H9 (cell line): ENCODE measurements around the gene SLC25A26. TPM values are rescaled to one million over a fixed set of nuclear protein-coding genes. Genes with fewer than 3 reads are reported as not detected.

Experiments used
- DNase-seq: peaks from one replicate; pipeline ENCODE4 v3.0.0-alpha.2; 2017
- H2AFZ ChIP-seq: one replicate; pipeline ENCODE4 v1.6.1; 2013; ENCODE audit warnings: mild to moderate bottlenecking, low read length, control low read depth, moderate library complexity
- H2AK5ac ChIP-seq: 2 replicates; pipeline ENCODE4 v1.6.1; 2013; ENCODE audit warnings: low read length, control low read depth, mixed read lengths; ENCODE audit not compliant: insufficient read length
- H2BK120ac ChIP-seq: one replicate; pipeline ENCODE4 v1.6.1; 2013; ENCODE audit warnings: low read depth, mild to moderate bottlenecking, low read length, control low read depth, inconsistent platforms; ENCODE audit not compliant: poor library complexity, severe bottlenecking
- H2BK12ac ChIP-seq: 2 replicates; pipeline ENCODE4 v1.6.1; 2013; ENCODE audit warnings: low read length, control low read depth, mixed read lengths, low read depth; ENCODE audit not compliant: insufficient read length
- H2BK15ac ChIP-seq: 2 replicates; pipeline ENCODE4 v1.6.1; 2013; ENCODE audit warnings: low read depth, low read length, control low read depth
- H2BK20ac ChIP-seq: one replicate; pipeline ENCODE4 v1.6.1; 2013; ENCODE audit warnings: low read depth, mild to moderate bottlenecking, low read length, control low read depth, inconsistent platforms; ENCODE audit not compliant: poor library complexity, severe bottlenecking
- H2BK5ac ChIP-seq: 2 replicates; pipeline ENCODE4 v1.6.1; 2013; ENCODE audit warnings: low read length, control low read depth, mixed read lengths; ENCODE audit not compliant: insufficient read length
- H3K14ac ChIP-seq: 2 replicates; pipeline ENCODE4 v1.6.1; 2013; ENCODE audit warnings: low read length, control low read depth; ENCODE audit not compliant: insufficient read depth
- H3K18ac ChIP-seq: 2 replicates; pipeline ENCODE4 v1.6.1; 2013; ENCODE audit warnings: low read depth, mild to moderate bottlenecking, mixed read lengths, low read length, control low read depth; ENCODE audit not compliant: insufficient read length
- H3K23ac ChIP-seq: 2 replicates; pipeline ENCODE4 v1.6.1; 2013; ENCODE audit warnings: low read length, control low read depth, mixed read lengths, low read depth; ENCODE audit not compliant: insufficient read length
- H3K23me2 ChIP-seq: 2 replicates; pipeline ENCODE4 v1.6.1; 2013; ENCODE audit warnings: low read depth, mild to moderate bottlenecking, mixed read lengths, low read length, control low read depth; ENCODE audit not compliant: insufficient read length, poor library complexity, severe bottlenecking
- H3K27ac ChIP-seq: 2 replicates; pipeline ENCODE4 v1.5.1; 2013; ENCODE audit warnings: low read length, control low read depth, mixed read lengths, low read depth; ENCODE audit not compliant: insufficient read length
- H3K27me3 ChIP-seq: 2 replicates; pipeline ENCODE4 v1.6.1; 2013; ENCODE audit warnings: low read length, control low read depth, inconsistent platforms; ENCODE audit not compliant: insufficient read depth
- H3K4ac ChIP-seq: 2 replicates; pipeline ENCODE4 v1.6.1; 2013; ENCODE audit warnings: low read depth, mild to moderate bottlenecking, control low read depth, inconsistent platforms, low read length, moderate library complexity
- H3K4me1 ChIP-seq: 2 replicates; pipeline ENCODE4 v1.6.1; 2013; ENCODE audit warnings: low read length, control low read depth, inconsistent platforms; ENCODE audit not compliant: insufficient read depth
- H3K4me2 ChIP-seq: 2 replicates; pipeline ENCODE4 v1.6.1; 2013; ENCODE audit warnings: low read length, control low read depth, mixed read lengths; ENCODE audit not compliant: insufficient read length, insufficient read depth
- H3K56ac ChIP-seq: 2 replicates; pipeline ENCODE4 v1.6.1; 2013; ENCODE audit warnings: low read depth, mild to moderate bottlenecking, mixed read lengths, low read length, control low read depth; ENCODE audit not compliant: insufficient read length
- H3K79me1 ChIP-seq: 2 replicates; pipeline ENCODE4 v1.6.1; 2013; ENCODE audit warnings: low read depth, mild to moderate bottlenecking, moderate library complexity, low read length, control low read depth, inconsistent platforms; ENCODE audit not compliant: insufficient read depth, poor library complexity, severe bottlenecking
- H3K79me2 ChIP-seq: 2 replicates; pipeline ENCODE4 v1.6.1; 2013; ENCODE audit warnings: low read length, control low read depth, inconsistent platforms; ENCODE audit not compliant: insufficient read depth
- H3K9ac ChIP-seq: 2 replicates; pipeline ENCODE4 v1.6.1; 2013; ENCODE audit warnings: low read length, control low read depth, mixed read lengths; ENCODE audit not compliant: insufficient read length; ENCODE audit errors: extremely low read depth
- H3K9me3 ChIP-seq: one replicate; pipeline ENCODE4 v1.6.1; 2013; ENCODE audit warnings: low read depth, low read length, inconsistent platforms; ENCODE audit not compliant: control insufficient read depth
- H3T11ph ChIP-seq: one replicate; pipeline ENCODE4 v1.6.1; 2013; ENCODE audit warnings: mild to moderate bottlenecking, low read length, control low read depth, inconsistent platforms
- H4K20me1 ChIP-seq: one replicate; pipeline ENCODE4 v1.6.1; 2013; ENCODE audit not compliant: control insufficient read depth, insufficient read length, insufficient read depth
- H4K5ac ChIP-seq: 2 replicates; pipeline ENCODE4 v1.6.1; 2013; ENCODE audit warnings: low read depth, mild to moderate bottlenecking, mixed read lengths, low read length, control low read depth; ENCODE audit not compliant: insufficient read length
- H4K8ac ChIP-seq: replicated peaks from 2 replicates; pipeline ENCODE4 v1.6.1; 2013; ENCODE audit warnings: low read length, control low read depth, mixed read lengths, low read depth; ENCODE audit not compliant: insufficient read length
- H4K91ac ChIP-seq: 2 replicates; pipeline ENCODE4 v1.6.1; 2013; ENCODE audit warnings: low read depth, mild to moderate bottlenecking, moderate library complexity, mixed read lengths, low read length, control low read depth; ENCODE audit not compliant: insufficient read length
- H3K27ac Mint-ChIP-seq, 3 experiments: 2 replicates in 2 of 3; 3 replicates in 1 of 3; pipeline ENCODE4 v1.8.0; 2020 to 2021; ENCODE audit warnings: mixed read lengths in 3 of 3, mild to moderate bottlenecking in 1 of 3, moderate library complexity in 1 of 3
- H3K27me3 Mint-ChIP-seq: 2 replicates; pipeline ENCODE4 v1.8.0; 2021; ENCODE audit warnings: low read depth, mild to moderate bottlenecking, moderate library complexity, mixed read lengths
- H3K36me3 Mint-ChIP-seq, 3 experiments: 2 replicates in 2 of 3; 3 replicates in 1 of 3; pipeline ENCODE4 v1.8.0; 2020 to 2021; ENCODE audit warnings: low read depth in 3 of 3, mixed read lengths in 3 of 3; ENCODE audit not compliant: insufficient read depth in 1 of 3
- H3K4me1 Mint-ChIP-seq, 2 experiments: 2 replicates each; pipeline ENCODE4 v1.8.0; 2020; ENCODE audit warnings: mixed read lengths in 2 of 2
- H3K4me3 Mint-ChIP-seq, 2 experiments: 2 replicates in 1 of 2; 3 replicates in 1 of 2; pipeline ENCODE4 v1.8.0; 2020 to 2021; ENCODE audit warnings: mild to moderate bottlenecking in 2 of 2, mixed read lengths in 2 of 2, moderate library complexity in 1 of 2
- H3K9me3 Mint-ChIP-seq, 2 experiments: 2 replicates in 1 of 2; 3 replicates in 1 of 2; pipeline ENCODE4 v1.8.0; 2020; ENCODE audit warnings: mild to moderate bottlenecking in 2 of 2, mixed read lengths in 2 of 2, moderate library complexity in 1 of 2
- whole genome bisulfite sequencing: extraction: QIAGEN DNeasy Blood & Tissue Kit; methylation state at CpG from one replicate; pipeline ENCODE4 v1.1.7; 2013; ENCODE audit warnings: missing lambda C conversion rate, low lambda C conversion rate, mixed read lengths; ENCODE audit not compliant: insufficient read length; ENCODE audit errors: extremely low coverage; 5-methylcytosine and 5-hydroxymethylcytosine counted together
- total RNA-seq: library from RNA; stranded (reverse); gene quantifications from 2 replicates; pipeline ENCODE4 v1.2.1, GENCODE V29; 2021
- TF ChIP-seq, protein P1 (sequence below): fragments of 200-600 bp; sonication (generic); conservative IDR thresholded peaks from 3 replicates; pipeline ENCODE4 v1.8.0; 2021; ENCODE audit warnings: antibody characterized with exemption, mild to moderate bottlenecking

Gene SLC25A26
- total RNA-seq, 1 experiment from 2014 or later: 30.2 TPM

DNA sequence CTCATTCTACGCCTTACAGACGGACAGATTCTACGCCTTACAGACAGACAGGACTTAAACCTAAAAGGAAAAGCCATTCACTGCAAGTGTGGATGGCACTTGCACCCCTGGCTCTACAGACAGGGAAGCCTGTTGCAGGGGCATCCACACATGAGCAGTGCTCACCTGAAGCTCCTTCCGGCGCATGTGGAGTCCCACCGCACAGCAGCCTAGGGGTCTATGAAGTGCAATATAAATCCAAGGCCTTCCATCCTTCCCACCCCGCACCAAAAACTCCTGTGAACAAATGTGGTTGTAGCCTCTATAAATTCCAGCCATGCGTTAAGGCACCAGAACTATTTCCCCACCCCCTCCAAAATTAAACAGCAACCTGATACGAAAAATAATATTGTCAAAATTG, 158.8 kb downstream of the SLC25A26 start:
- Mint-ChIP-seq H3K4me1 (peaks cover 4 to 11% of the 10 kb centered on the region in 2 experiments), H3K27me3 (no peaks in the 10 kb centered on the region), H3K36me3 (peaks cover 70 to 89% (median 87%) of the 10 kb centered on the region in 3 experiments), H3K4me3 (no peak overlapping the region; a peak in 1 of 5 replicates), H3K27ac (peak overlapping the region in 1 of 3 experiments; percentile 50; a peak in 3 of 7 replicates), H3K9me3 (no peaks in the 10 kb centered on the region)
- H3K14ac ChIP-seq: no peak overlapping the region
- peak; percentile 10 for DNase-seq
- H3K4ac ChIP-seq: no peak overlapping the region
- no peak overlapping the region for H4K5ac ChIP-seq
- no peaks in the 10 kb centered on the region for H3K79me1 ChIP-seq
- peaks cover 3% of the 10 kb centered on the region for H4K20me1 ChIP-seq
- H2BK20ac ChIP-seq: no peak overlapping the region
- no peak overlapping the region for H2AFZ ChIP-seq
- no peaks in the 10 kb centered on the region for H3K23me2 ChIP-seq
- H3K23ac ChIP-seq: no peak overlapping the region
- no peak overlapping the region for H3K9ac ChIP-seq
- no peaks in the 10 kb centered on the region for H3K27me3 ChIP-seq
- no peak overlapping the region for H3K4me2 ChIP-seq
- H3K79me2 ChIP-seq: no peaks in the 10 kb centered on the region
- H2BK5ac ChIP-seq: no peak overlapping the region
- no peak overlapping the region for H2AK5ac ChIP-seq
- H4K91ac ChIP-seq: no peak overlapping the region
- no peaks in the 10 kb centered on the region for H3K4me1 ChIP-seq
- no peak overlapping the region for H2BK120ac ChIP-seq
- H2BK15ac ChIP-seq: no peak overlapping the region
- no peak overlapping the region for H2BK12ac ChIP-seq
- no CpG with 5 or more reads among the region's 9 CpGs for WGBS
- no peak overlapping the region for H3K56ac ChIP-seq
- TF ChIP-seq, protein P1, sequence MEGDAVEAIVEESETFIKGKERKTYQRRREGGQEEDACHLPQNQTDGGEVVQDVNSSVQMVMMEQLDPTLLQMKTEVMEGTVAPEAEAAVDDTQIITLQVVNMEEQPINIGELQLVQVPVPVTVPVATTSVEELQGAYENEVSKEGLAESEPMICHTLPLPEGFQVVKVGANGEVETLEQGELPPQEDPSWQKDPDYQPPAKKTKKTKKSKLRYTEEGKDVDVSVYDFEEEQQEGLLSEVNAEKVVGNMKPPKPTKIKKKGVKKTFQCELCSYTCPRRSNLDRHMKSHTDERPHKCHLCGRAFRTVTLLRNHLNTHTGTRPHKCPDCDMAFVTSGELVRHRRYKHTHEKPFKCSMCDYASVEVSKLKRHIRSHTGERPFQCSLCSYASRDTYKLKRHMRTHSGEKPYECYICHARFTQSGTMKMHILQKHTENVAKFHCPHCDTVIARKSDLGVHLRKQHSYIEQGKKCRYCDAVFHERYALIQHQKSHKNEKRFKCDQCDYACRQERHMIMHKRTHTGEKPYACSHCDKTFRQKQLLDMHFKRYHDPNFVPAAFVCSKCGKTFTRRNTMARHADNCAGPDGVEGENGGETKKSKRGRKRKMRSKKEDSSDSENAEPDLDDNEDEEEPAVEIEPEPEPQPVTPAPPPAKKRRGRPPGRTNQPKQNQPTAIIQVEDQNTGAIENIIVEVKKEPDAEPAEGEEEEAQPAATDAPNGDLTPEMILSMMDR: no peak
- H3K9me3 ChIP-seq: no peaks in the 10 kb centered on the region
- no peak overlapping the region for H4K8ac ChIP-seq
- no peak overlapping the region for H3T11ph ChIP-seq
- H3K27ac ChIP-seq: no peak overlapping the region
- H3K18ac ChIP-seq: no peak overlapping the region
